Measurements from ENCODE around the gene KCNN1. TPM values are rescaled to one million over a fixed set of nuclear protein-coding genes. Genes with fewer than 3 reads are reported as not detected.

Gene KCNN1
- total RNA-seq, 1 experiment from 2014 or later, result 0.61 TPM

GRCh38 chr19:18027151-18027550 lies 60.2 kb downstream of the KCNN1 start:
- peaks cover 17 to 29% of the 10 kb centered on the region in 2 experiments; a peak in 3 of 4 replicates for H3K4me1 ChIP-seq (ENCODE audit: control insufficient read depth in 1 of 2, insufficient read depth in 2 of 2, low read length in 2 of 2)
- H3K27me3 ChIP-seq (ENCODE audit: insufficient read depth, low read length), result no peaks in the 10 kb centered on the region
- intact Hi-C loops (cut with micrococcal nuclease), result no loop called here
- no peak overlapping the region for H3K4me3 ChIP-seq (replicated peaks in 1 of 2; ENCODE audit: low read depth in 1 of 2, low read length in 2 of 2)
- RAD21 ChIA-PET (ENCODE audit: low non-redundant PET in 1 of 2, low total read pairs in 2 of 2, uncharacterized antibody in 2 of 2, unreplicated experiment in 2 of 2), result no interaction called here
- H3K9ac ChIP-seq (ENCODE audit: low read length), result no peak overlapping the region
- POLR2A ChIA-PET, result no interaction called here
- H3K9me3 ChIP-seq (ENCODE audit: control insufficient read depth in 1 of 2, insufficient read depth in 1 of 2, low read depth in 1 of 2, low read length in 2 of 2), result no peaks in the 10 kb centered on the region
- CTCF ChIA-PET, result no interaction called here
- no TSS peak for BruUV-seq (replicated peaks)
- peaks cover 13% of the 10 kb centered on the region for H3K79me2 ChIP-seq (ENCODE audit: insufficient read depth, low read length)
- DNase-seq (ENCODE audit: low read depth, low spot score), result no peak
- no peaks in the 10 kb centered on the region for H3K36me3 ChIP-seq (ENCODE audit: control insufficient read depth in 1 of 2, insufficient read depth in 2 of 2, low read length in 2 of 2)
- no peaks in the 10 kb centered on the region for H4K20me1 ChIP-seq (ENCODE audit: insufficient read depth)
- no peak for ATAC-seq
- no peak overlapping the region for H3K27ac ChIP-seq (ENCODE audit: low read depth, low read length)
- H3K9me2 ChIP-seq (ENCODE audit: insufficient read depth), result no peaks in the 10 kb centered on the region
- no peak for TF ChIP-seq EZH2 (IDR thresholded peaks at IDR 0.05)
- TF ChIP-seq POLR2AphosphoS5 (IDR thresholded peaks at IDR 0.05; ENCODE audit: low read depth, low read length), result no peak
- no peak for TF ChIP-seq POLR2A (IDR thresholded peaks at IDR 0.05; ENCODE audit: borderline replicate concordance, extremely low read depth, insufficient read depth, insufficient read length)
- no peak for TF ChIP-seq CBX3 (IDR thresholded peaks at IDR 0.05; ENCODE audit: low read depth)
- TF ChIP-seq CTCF (IDR thresholded peaks at IDR 0.05 in 2 of 3, conservative IDR thresholded peaks at IDR 0.05 in 1 of 3; ENCODE audit: borderline replicate concordance in 1 of 3, insufficient read depth in 1 of 3, low read depth in 2 of 3, low read length in 2 of 3), result no peak
- TF ChIP-seq ELF1 (IDR thresholded peaks at IDR 0.05; ENCODE audit: borderline replicate concordance, low read depth), result no peak
- no peak for TF ChIP-seq REST (IDR thresholded peaks at IDR 0.05; ENCODE audit: low read depth)
- no peak for TF ChIP-seq SP1 (IDR thresholded peaks at IDR 0.05; ENCODE audit: low read depth)
- TF ChIP-seq SRF (IDR thresholded peaks at IDR 0.05; ENCODE audit: low read depth), result no peak
- TF ChIP-seq CEBPB (IDR thresholded peaks at IDR 0.05; ENCODE audit: low read depth), result no peak
- TF ChIP-seq SIN3A (IDR thresholded peaks at IDR 0.05; ENCODE audit: low read depth), result no peak
- no peak for TF ChIP-seq YY1 (IDR thresholded peaks at IDR 0.05; ENCODE audit: extremely low read depth, insufficient replicate concordance, low read depth, low read length)
- no peak for TF ChIP-seq MAX (IDR thresholded peaks at IDR 0.05)
- no peak for TF ChIP-seq JUND (IDR thresholded peaks at IDR 0.05)
- TF ChIP-seq ZNF274 (IDR thresholded peaks at IDR 0.05; ENCODE audit: low read depth, low read length), result no peak
- no peak overlapping the region for H3K4me2 ChIP-seq (ENCODE audit: low read length)
- H2AFZ ChIP-seq (ENCODE audit: low read depth, low read length, poor library complexity, severe bottlenecking), result no peak overlapping the region

Measured in HCT116 (cell line).